Measurements from ENCODE around the gene VSX2. TPM values are rescaled to one million over a fixed set of nuclear protein-coding genes. Genes with fewer than 3 reads are reported as not detected.
"Not testable (repeated sequence)": the region's sequence is repeated elsewhere in the genome, so short reads cannot be mapped to it uniquely, and the experiment has no call there.

VSX2 gene
- total RNA-seq, 1 experiment from 2014 or later = not detected

- no peak for DNase-seq
- Histone ChIP-seq H3K4me3 (ENCODE audit: insufficient read depth, low read depth, low read length) (no peak overlapping the region), H3K27me3 (ENCODE audit: control insufficient read depth, insufficient read depth, low read length) (peaks cover 26% of the 10 kb centered on the region), H3K36me3 (replicated peaks; ENCODE audit: control insufficient read depth, insufficient read depth, low read length) (no peaks in the 10 kb centered on the region)
Observed at GRCh38 chr14:74260525-74261233, 21.4 kb downstream of the VSX2 start.

GRCh38 chr14:74261288-74261687, 22.0 kb downstream of the VSX2 start:
- no peak overlapping the region for H3K4me3 ChIP-seq (ENCODE audit: insufficient read depth, low read depth, low read length)
- H3K36me3 ChIP-seq (replicated peaks; ENCODE audit: control insufficient read depth, insufficient read depth, low read length) = no peaks in the 10 kb centered on the region
- H3K27me3 ChIP-seq (ENCODE audit: control insufficient read depth, insufficient read depth, low read length) = peaks cover 26% of the 10 kb centered on the region
- no peak for DNase-seq

GRCh38 chr14:74262076-74262475, 22.8 kb downstream of the VSX2 start:
- H3K27me3 ChIP-seq (ENCODE audit: control insufficient read depth, insufficient read depth, low read length) = peaks cover 25% of the 10 kb centered on the region
- H3K4me3 ChIP-seq (ENCODE audit: insufficient read depth, low read depth, low read length) = no peak overlapping the region
- no peak for DNase-seq

GRCh38 chr14:74263181-74263580, 23.9 kb downstream of the VSX2 start:
- peaks cover 18% of the 10 kb centered on the region for H3K27me3 ChIP-seq (ENCODE audit: control insufficient read depth, insufficient read depth, low read length)
- no peaks in the 10 kb centered on the region for H3K36me3 ChIP-seq (replicated peaks; ENCODE audit: control insufficient read depth, insufficient read depth, low read length)
- DNase-seq = no peak
- H3K4me3 ChIP-seq (ENCODE audit: insufficient read depth, low read depth, low read length) = no peak overlapping the region

More at GRCh38 chr14:74262076-74262475, 22.8 kb downstream of the VSX2 start:
- H3K36me3 ChIP-seq (replicated peaks; ENCODE audit: control insufficient read depth, insufficient read depth, low read length) = no peaks in the 10 kb centered on the region

GRCh38 chr14:74263921-74264320, 24.7 kb downstream of the VSX2 start:
- no peak overlapping the region for H3K4me3 ChIP-seq (ENCODE audit: insufficient read depth, low read depth, low read length)
- peaks cover 11% of the 10 kb centered on the region for H3K27me3 ChIP-seq (ENCODE audit: control insufficient read depth, insufficient read depth, low read length)
- DNase-seq = no peak
- no peaks in the 10 kb centered on the region for H3K36me3 ChIP-seq (replicated peaks; ENCODE audit: control insufficient read depth, insufficient read depth, low read length)

GRCh38 chr14:74265301-74265965, 26.2 kb downstream of the VSX2 start:
- no peaks in the 10 kb centered on the region for H3K36me3 ChIP-seq (replicated peaks; ENCODE audit: control insufficient read depth, insufficient read depth, low read length)
- DNase-seq = no peak
- H3K27me3 ChIP-seq (ENCODE audit: control insufficient read depth, insufficient read depth, low read length) = peaks cover 1% of the 10 kb centered on the region; the same call in 1 of the 2 replicates
- no peak overlapping the region for H3K4me3 ChIP-seq (ENCODE audit: insufficient read depth, low read depth, low read length)

GRCh38 chr14:74267588-74267987, 28.3 kb downstream of the VSX2 start:
- H3K36me3 ChIP-seq (replicated peaks; ENCODE audit: control insufficient read depth, insufficient read depth, low read length) = no peaks in the 10 kb centered on the region
- H3K27me3 ChIP-seq (ENCODE audit: control insufficient read depth, insufficient read depth, low read length) = no peaks in the 10 kb centered on the region
- DNase-seq = no peak
- no peak overlapping the region for H3K4me3 ChIP-seq (ENCODE audit: insufficient read depth, low read depth, low read length)

GRCh38 chr14:74270382-74271177, 31.3 kb downstream of the VSX2 start:
- not testable (repeated sequence) for H3K4me3 ChIP-seq (ENCODE audit: insufficient read depth, low read depth, low read length); DNase-seq; H3K36me3 ChIP-seq (replicated peaks; ENCODE audit: control insufficient read depth, insufficient read depth, low read length); H3K27me3 ChIP-seq (ENCODE audit: control insufficient read depth, insufficient read depth, low read length)

- Histone ChIP-seq H3K36me3 (replicated peaks; ENCODE audit: control insufficient read depth, insufficient read depth, low read length) (no peaks in the 10 kb centered on the region), H3K4me3 (ENCODE audit: insufficient read depth, low read depth, low read length) (no peak overlapping the region), H3K27me3 (ENCODE audit: control insufficient read depth, insufficient read depth, low read length) (no peaks in the 10 kb centered on the region)
- no peak for DNase-seq
Observed at GRCh38 chr14:74271365-74271764, 32.1 kb downstream of the VSX2 start.

- no peaks in the 10 kb centered on the region for H3K36me3 ChIP-seq (replicated peaks; ENCODE audit: control insufficient read depth, insufficient read depth, low read length)
- H3K27me3 ChIP-seq (ENCODE audit: control insufficient read depth, insufficient read depth, low read length) = no peaks in the 10 kb centered on the region
- no peak for DNase-seq
- H3K4me3 ChIP-seq (ENCODE audit: insufficient read depth, low read depth, low read length) = no peak overlapping the region
Observed at GRCh38 chr14:74275241-74275841, 36.1 kb downstream of the VSX2 start.

- no peaks in the 10 kb centered on the region for H3K27me3 ChIP-seq (ENCODE audit: control insufficient read depth, insufficient read depth, low read length)
- no peaks in the 10 kb centered on the region for H3K36me3 ChIP-seq (replicated peaks; ENCODE audit: control insufficient read depth, insufficient read depth, low read length)
- DNase-seq = no peak
- no peak overlapping the region for H3K4me3 ChIP-seq (ENCODE audit: insufficient read depth, low read depth, low read length)
Observed at GRCh38 chr14:74278080-74278479, 38.8 kb downstream of the VSX2 start.

GRCh38 chr14:74281069-74281468, 41.8 kb downstream of the VSX2 start:
- Histone ChIP-seq H3K27me3 (ENCODE audit: control insufficient read depth, insufficient read depth, low read length) (no peaks in the 10 kb centered on the region), H3K4me3 (ENCODE audit: insufficient read depth, low read depth, low read length) (no peak overlapping the region), H3K36me3 (replicated peaks; ENCODE audit: control insufficient read depth, insufficient read depth, low read length) (peaks cover 9% of the 10 kb centered on the region)
- no peak for DNase-seq

- no peak overlapping the region for H3K4me3 ChIP-seq (ENCODE audit: insufficient read depth, low read depth, low read length)
- peaks cover 49% of the 10 kb centered on the region for H3K36me3 ChIP-seq (replicated peaks; ENCODE audit: control insufficient read depth, insufficient read depth, low read length)
- no peak for DNase-seq
- no peaks in the 10 kb centered on the region for H3K27me3 ChIP-seq (ENCODE audit: control insufficient read depth, insufficient read depth, low read length)
Observed at GRCh38 chr14:74286736-74287135, 47.5 kb downstream of the VSX2 start.

GRCh38 chr14:74289801-74290200, 50.6 kb downstream of the VSX2 start:
- Histone ChIP-seq H3K27me3 (ENCODE audit: control insufficient read depth, insufficient read depth, low read length) (no peaks in the 10 kb centered on the region), H3K4me3 (ENCODE audit: insufficient read depth, low read depth, low read length) (no peak overlapping the region), H3K36me3 (replicated peaks; ENCODE audit: control insufficient read depth, insufficient read depth, low read length) (peaks cover 57% of the 10 kb centered on the region)
- no peak for DNase-seq
